ENCODE results near the gene GPR149.
A peak's percentile ranks its signal among the peaks of the same experiment; 100 is the strongest.

The GPR149 gene

GRCh38 chr3:154398084-154398967, 31.7 kb downstream of the GPR149 start:
- Histone ChIP-seq H3K36me3 (ENCODE audit: control insufficient read depth, insufficient read depth, low read length) (no peaks in the 10 kb centered on the region), H3K27me3 (replicated peaks; ENCODE audit: control insufficient read depth, insufficient read depth, low read length) (no peaks in the 10 kb centered on the region), H3K4me3 (replicated peaks; ENCODE audit: low read depth, low read length) (no peak overlapping the region)
- TF ChIP-seq CTCF (IDR thresholded peaks at IDR 0.05; ENCODE audit: insufficient read depth, low read length, poor library complexity, severe bottlenecking): no peak
- DNase-seq (ENCODE audit: extremely low read depth, insufficient read length): peak; percentile 49

DNA sequence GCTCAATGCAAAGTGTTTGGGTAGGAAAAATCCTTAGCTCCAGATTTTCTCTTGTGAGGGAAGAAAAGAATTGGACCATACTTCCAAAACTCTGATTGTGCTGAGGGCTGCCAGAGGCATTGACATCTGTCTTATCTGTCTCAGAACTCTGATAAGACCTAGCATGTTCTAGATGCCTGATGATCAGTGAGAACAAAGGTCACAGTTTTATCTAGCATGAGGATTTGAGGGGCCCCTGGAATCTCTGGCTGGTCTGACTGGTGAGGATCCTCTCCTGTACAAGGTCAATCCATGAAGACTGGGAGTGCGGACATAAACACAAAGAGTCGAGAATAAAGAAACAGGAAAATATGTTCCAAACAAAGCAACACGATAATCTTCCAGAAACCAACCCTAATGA, 40.1 kb downstream of the GPR149 start:
- no peaks in the 10 kb centered on the region for H3K27me3 ChIP-seq (replicated peaks; ENCODE audit: control insufficient read depth, insufficient read depth, low read length)
- H3K36me3 ChIP-seq (ENCODE audit: control insufficient read depth, insufficient read depth, low read length): no peaks in the 10 kb centered on the region
- no peak overlapping the region for H3K4me3 ChIP-seq (replicated peaks; ENCODE audit: low read depth, low read length)
- DNase-seq (ENCODE audit: extremely low read depth, insufficient read length): no peak
- TF ChIP-seq CTCF (IDR thresholded peaks at IDR 0.05; ENCODE audit: insufficient read depth, low read length, poor library complexity, severe bottlenecking): no peak

DNA sequence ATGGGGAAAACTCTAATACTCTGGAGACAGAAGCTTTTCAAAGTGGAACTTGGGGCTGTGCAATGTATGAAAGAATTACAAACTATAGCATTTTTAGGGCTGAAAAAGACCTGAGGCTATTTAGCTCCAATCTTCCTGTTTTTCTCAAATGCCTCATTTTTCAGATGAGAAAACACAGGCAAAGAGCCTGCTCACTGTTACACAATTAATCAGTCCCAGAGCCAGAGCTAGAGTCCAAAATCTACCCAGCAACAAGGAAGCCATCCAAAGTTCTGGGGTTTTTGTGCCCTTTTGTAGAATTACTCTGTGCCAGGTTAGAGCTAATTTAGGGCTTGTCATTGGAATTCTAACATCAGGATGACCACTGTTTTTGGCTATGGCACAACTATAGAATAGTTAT, 45.5 kb downstream of the GPR149 start:
- TF ChIP-seq CTCF (IDR thresholded peaks at IDR 0.05; ENCODE audit: insufficient read depth, low read length, poor library complexity, severe bottlenecking): no peak
- Histone ChIP-seq H3K4me3 (replicated peaks; ENCODE audit: low read depth, low read length) (no peak overlapping the region), H3K27me3 (replicated peaks; ENCODE audit: control insufficient read depth, insufficient read depth, low read length) (no peaks in the 10 kb centered on the region; the same call in 1 of the 2 replicates), H3K36me3 (ENCODE audit: control insufficient read depth, insufficient read depth, low read length) (no peaks in the 10 kb centered on the region)
- no peak for DNase-seq (ENCODE audit: extremely low read depth, insufficient read length)

- TF ChIP-seq CTCF (IDR thresholded peaks at IDR 0.05; ENCODE audit: insufficient read depth, low read length, poor library complexity, severe bottlenecking): no peak
- no peak for DNase-seq (ENCODE audit: extremely low read depth, insufficient read length)
- Histone ChIP-seq H3K4me3 (replicated peaks; ENCODE audit: low read depth, low read length) (no peak overlapping the region), H3K27me3 (replicated peaks; ENCODE audit: control insufficient read depth, insufficient read depth, low read length) (no peaks in the 10 kb centered on the region; the same call in 1 of the 2 replicates), H3K36me3 (ENCODE audit: control insufficient read depth, insufficient read depth, low read length) (no peaks in the 10 kb centered on the region)
Observed at GRCh38 chr3:154378311-154378710, 51.7 kb downstream of the GPR149 start.

- DNase-seq (ENCODE audit: extremely low read depth, insufficient read length): no peak
- Histone ChIP-seq H3K4me3 (replicated peaks; ENCODE audit: low read depth, low read length) (no peak overlapping the region), H3K36me3 (ENCODE audit: control insufficient read depth, insufficient read depth, low read length) (no peaks in the 10 kb centered on the region), H3K27me3 (replicated peaks; ENCODE audit: control insufficient read depth, insufficient read depth, low read length) (no peaks in the 10 kb centered on the region)
- no peak for TF ChIP-seq CTCF (IDR thresholded peaks at IDR 0.05; ENCODE audit: insufficient read depth, low read length, poor library complexity, severe bottlenecking)
Observed at GRCh38 chr3:154367221-154367620, 62.8 kb downstream of the GPR149 start.

Data from GM06990 (cell line).